SK-N-SH treated with all-trans-retinoic acid at 6 μM for 48 hours (cell line): ENCODE results near the gene UTS2R.

Experiments used
- ATAC-seq: fragments of 200-7000 bp; cut with Tn5 transposase; 3 replicates; pipeline ENCODE4 v1.9.1; 2020; ENCODE audit warnings: mild to moderate bottlenecking, moderate library complexity
- BACH2 ChIP-seq: fragments of 250-450 bp; sonication (Bioruptor Pico); IDR thresholded peaks from 2 replicates; pipeline ENCODE4 v1.9.0; 2021; ENCODE audit warnings: mild to moderate bottlenecking, borderline replicate concordance
- CSDC2 ChIP-seq: fragments of 250-450 bp; sonication (Bioruptor Pico); IDR thresholded peaks from 2 replicates; pipeline ENCODE4 v1.5.0; 2020; ENCODE audit warnings: mild to moderate bottlenecking, moderate library complexity
- CSRNP3 ChIP-seq: fragments of 250-450 bp; sonication (Bioruptor Pico); IDR thresholded peaks from 2 replicates; pipeline ENCODE4 v1.5.1; 2021; ENCODE audit warnings: mild to moderate bottlenecking, moderate library complexity
- ESRRG ChIP-seq: fragments of 250-450 bp; sonication (Bioruptor Pico); IDR thresholded peaks from 2 replicates; pipeline ENCODE4 v1.6.1; 2021; ENCODE audit warnings: mild to moderate bottlenecking
- GLIS3 ChIP-seq: fragments of 250-450 bp; sonication (Bioruptor Pico); IDR thresholded peaks from 2 replicates; pipeline ENCODE4 v1.5.0; 2020; ENCODE audit warnings: mild to moderate bottlenecking, moderate library complexity
- ISL1 ChIP-seq: fragments of 250-450 bp; sonication (Bioruptor Pico); IDR thresholded peaks from 2 replicates; pipeline ENCODE4 v2.1.2; 2022; ENCODE audit warnings: mild to moderate bottlenecking, moderate library complexity
- OSR1 ChIP-seq: fragments of 250-450 bp; sonication (Bioruptor Pico); IDR thresholded peaks from 2 replicates; pipeline ENCODE4 v1.8.0; 2022; ENCODE audit warnings: moderate library complexity, mild to moderate bottlenecking, inconsistent platforms
- PPARA ChIP-seq: fragments of 250-450 bp; sonication (Bioruptor Pico); IDR thresholded peaks from 2 replicates; pipeline ENCODE4 v1.5.0; 2020; ENCODE audit warnings: mild to moderate bottlenecking, borderline replicate concordance
- RARB ChIP-seq: fragments of 250-450 bp; sonication (Bioruptor Pico); IDR thresholded peaks from 2 replicates; pipeline ENCODE4 v1.8.0; 2021; ENCODE audit warnings: mild to moderate bottlenecking, moderate library complexity
- SNAI2 ChIP-seq: fragments of 250-450 bp; sonication (Bioruptor Pico); IDR thresholded peaks from 2 replicates; pipeline ENCODE4 v1.5.0; 2020; ENCODE audit warnings: mild to moderate bottlenecking, moderate library complexity
- TCF4 ChIP-seq: fragments of 250-450 bp; sonication (Bioruptor Pico); IDR thresholded peaks from 2 replicates; pipeline ENCODE4 v1.8.0; 2021; ENCODE audit warnings: mild to moderate bottlenecking, moderate library complexity, borderline replicate concordance
- ZC3H10 ChIP-seq: fragments of 250-450 bp; sonication (Bioruptor Pico); IDR thresholded peaks from 2 replicates; pipeline ENCODE4 v1.5.1; 2021; ENCODE audit warnings: mild to moderate bottlenecking, moderate library complexity
- ZFP3 ChIP-seq: fragments of 250-450 bp; sonication (Bioruptor Pico); IDR thresholded peaks from 2 replicates; pipeline ENCODE4 v1.5.0; 2020; ENCODE audit warnings: mild to moderate bottlenecking, moderate library complexity
- ZFP30 ChIP-seq: fragments of 450-650 bp; formaldehyde crosslinking; IDR thresholded peaks from 2 replicates; pipeline ENCODE4 v1.5.0; 2022; ENCODE audit warnings: mild to moderate bottlenecking, moderate library complexity
- ZNF565 ChIP-seq: fragments of 450-650 bp; formaldehyde crosslinking; conservative IDR thresholded peaks from 2 replicates; pipeline ENCODE4 v1.5.0; 2020; ENCODE audit warnings: low read depth, mild to moderate bottlenecking, moderate library complexity
- ZNF70 ChIP-seq: fragments of 450-650 bp; formaldehyde crosslinking; IDR thresholded peaks from 2 replicates; pipeline ENCODE4 v1.5.0; 2020; ENCODE audit warnings: mild to moderate bottlenecking, moderate library complexity
- ZNF8 ChIP-seq: fragments of 450-650 bp; formaldehyde crosslinking; IDR thresholded peaks from 2 replicates; pipeline ENCODE4 v1.5.0; 2020; ENCODE audit warnings: mild to moderate bottlenecking, moderate library complexity
- TF ChIP-seq, protein P1 (sequence below): fragments of 250-450 bp; sonication (Bioruptor Pico); IDR thresholded peaks from 2 replicates; pipeline ENCODE4 v1.8.0; 2020; ENCODE audit warnings: mild to moderate bottlenecking, moderate library complexity, borderline replicate concordance
- TF ChIP-seq, protein P2 (sequence below): fragments of 250-450 bp; sonication (Bioruptor Pico); IDR thresholded peaks from 2 replicates; pipeline ENCODE4 v1.5.1; 2020; ENCODE audit warnings: low read depth, mild to moderate bottlenecking, moderate library complexity
- TF ChIP-seq, protein P3 (sequence below): fragments of 250-450 bp; sonication (Bioruptor Pico); IDR thresholded peaks from 2 replicates; pipeline ENCODE4 v1.5.0; 2020; ENCODE audit warnings: mild to moderate bottlenecking, moderate library complexity

UTS2R gene

GRCh38 chr17:82407255-82407654 is 35.7 kb downstream of the UTS2R start (continued):
- TF ChIP-seq, protein P1, sequence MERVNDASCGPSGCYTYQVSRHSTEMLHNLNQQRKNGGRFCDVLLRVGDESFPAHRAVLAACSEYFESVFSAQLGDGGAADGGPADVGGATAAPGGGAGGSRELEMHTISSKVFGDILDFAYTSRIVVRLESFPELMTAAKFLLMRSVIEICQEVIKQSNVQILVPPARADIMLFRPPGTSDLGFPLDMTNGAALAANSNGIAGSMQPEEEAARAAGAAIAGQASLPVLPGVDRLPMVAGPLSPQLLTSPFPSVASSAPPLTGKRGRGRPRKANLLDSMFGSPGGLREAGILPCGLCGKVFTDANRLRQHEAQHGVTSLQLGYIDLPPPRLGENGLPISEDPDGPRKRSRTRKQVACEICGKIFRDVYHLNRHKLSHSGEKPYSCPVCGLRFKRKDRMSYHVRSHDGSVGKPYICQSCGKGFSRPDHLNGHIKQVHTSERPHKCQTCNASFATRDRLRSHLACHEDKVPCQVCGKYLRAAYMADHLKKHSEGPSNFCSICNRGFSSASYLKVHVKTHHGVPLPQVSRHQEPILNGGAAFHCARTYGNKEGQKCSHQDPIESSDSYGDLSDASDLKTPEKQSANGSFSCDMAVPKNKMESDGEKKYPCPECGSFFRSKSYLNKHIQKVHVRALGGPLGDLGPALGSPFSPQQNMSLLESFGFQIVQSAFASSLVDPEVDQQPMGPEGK (CRISPR knock-in tag), result no peak
- TF ChIP-seq GLIS3 (CRISPR knock-in tag) (no peak), TCF4 (CRISPR knock-in tag) (no peak), CSDC2 (CRISPR knock-in tag) (no peak), ZFP3 (CRISPR knock-in tag) (no peak), ZNF70 (CRISPR knock-in tag) (no peak), ESRRG (CRISPR knock-in tag) (no peak), RARB (CRISPR knock-in tag) (no peak), ZNF8 (no peak), OSR1 (CRISPR knock-in tag) (no peak), ZFP30 (CRISPR knock-in tag) (no peak), SNAI2 (no peak)
- TF ChIP-seq, protein P2, sequence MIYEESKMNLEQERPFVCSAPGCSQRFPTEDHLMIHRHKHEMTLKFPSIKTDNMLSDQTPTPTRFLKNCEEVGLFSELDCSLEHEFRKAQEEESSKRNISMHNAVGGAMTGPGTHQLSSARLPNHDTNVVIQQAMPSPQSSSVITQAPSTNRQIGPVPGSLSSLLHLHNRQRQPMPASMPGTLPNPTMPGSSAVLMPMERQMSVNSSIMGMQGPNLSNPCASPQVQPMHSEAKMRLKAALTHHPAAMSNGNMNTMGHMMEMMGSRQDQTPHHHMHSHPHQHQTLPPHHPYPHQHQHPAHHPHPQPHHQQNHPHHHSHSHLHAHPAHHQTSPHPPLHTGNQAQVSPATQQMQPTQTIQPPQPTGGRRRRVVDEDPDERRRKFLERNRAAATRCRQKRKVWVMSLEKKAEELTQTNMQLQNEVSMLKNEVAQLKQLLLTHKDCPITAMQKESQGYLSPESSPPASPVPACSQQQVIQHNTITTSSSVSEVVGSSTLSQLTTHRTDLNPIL (CRISPR knock-in tag), result no peak

DNA sequence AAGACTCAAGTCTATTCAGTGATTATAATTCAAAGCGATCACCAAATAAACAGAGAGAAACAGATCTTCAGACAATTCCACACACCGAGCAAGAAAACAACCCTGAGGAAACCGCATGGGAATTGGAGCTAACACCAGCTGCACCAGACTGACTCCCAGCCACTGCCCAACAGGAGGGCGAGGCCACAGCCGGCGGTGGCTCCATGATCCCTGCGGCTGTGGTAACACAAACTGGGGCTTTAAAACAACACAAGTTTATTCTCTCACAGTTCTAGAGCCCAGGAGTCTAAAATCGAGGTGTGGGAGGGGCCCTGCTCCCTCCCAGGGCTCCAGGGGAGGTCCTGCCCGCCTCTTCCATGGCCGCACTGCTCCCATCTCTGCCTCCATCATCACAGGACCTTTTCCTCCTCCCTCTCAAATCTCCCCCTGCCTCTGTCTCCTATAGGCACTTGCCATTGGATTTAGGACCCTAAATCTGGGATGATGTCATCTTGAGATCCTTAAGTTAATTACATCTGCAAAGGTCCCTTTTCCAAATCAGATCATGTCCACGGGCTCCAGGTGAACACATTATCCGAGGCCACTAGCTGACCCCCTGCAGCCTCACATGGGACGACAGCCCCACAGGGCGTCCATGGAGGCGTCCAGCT is 36.8 kb downstream of the UTS2R start:
- no peak for TF ChIP-seq ESRRG (CRISPR knock-in tag)
- TF ChIP-seq OSR1 (CRISPR knock-in tag), result no peak
- TF ChIP-seq CSDC2 (CRISPR knock-in tag), result no peak
- no peak for TF ChIP-seq GLIS3 (CRISPR knock-in tag)
- no peak for TF ChIP-seq CSRNP3 (CRISPR knock-in tag)
- TF ChIP-seq, protein P1 (CRISPR knock-in tag), result no peak
- no peak for TF ChIP-seq ZFP30 (CRISPR knock-in tag)
- no peak for TF ChIP-seq ZNF8
- no peak for ATAC-seq

DNA sequence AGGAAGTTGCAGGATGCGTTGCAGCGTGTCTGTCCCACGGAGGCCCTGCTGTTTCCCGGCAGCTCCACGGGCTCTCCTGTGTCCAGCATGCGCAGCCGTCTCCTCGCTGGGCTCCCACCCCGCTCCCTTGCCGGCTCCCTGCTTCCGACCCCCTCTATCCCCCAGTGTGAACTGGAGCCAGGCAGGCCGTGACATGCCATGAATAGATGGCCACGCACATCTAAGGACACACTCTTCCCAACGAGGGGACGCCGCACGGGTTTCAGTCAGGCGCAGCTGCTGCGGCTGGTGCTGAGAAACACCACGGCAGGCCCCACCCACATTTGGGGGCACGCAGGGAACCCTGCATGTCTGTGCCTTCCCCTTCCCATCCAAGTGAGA is 37.4 kb downstream of the UTS2R start:
- no peak for TF ChIP-seq GLIS3 (CRISPR knock-in tag)
- no peak for TF ChIP-seq ZNF70 (CRISPR knock-in tag)
- TF ChIP-seq, protein P2 (CRISPR knock-in tag), result no peak
- TF ChIP-seq ISL1, result no peak
- TF ChIP-seq TCF4 (CRISPR knock-in tag), result no peak
- TF ChIP-seq ZFP30 (CRISPR knock-in tag), result no peak
- TF ChIP-seq ESRRG (CRISPR knock-in tag), result no peak
- TF ChIP-seq CSRNP3 (CRISPR knock-in tag), result no peak
- TF ChIP-seq ZC3H10, result no peak
- TF ChIP-seq BACH2 (CRISPR knock-in tag), result no peak
- no peak for TF ChIP-seq ZNF565 (CRISPR knock-in tag)
- TF ChIP-seq, protein P1 (CRISPR knock-in tag), result no peak
- TF ChIP-seq CSDC2 (CRISPR knock-in tag), result no peak
- TF ChIP-seq, protein P3, sequence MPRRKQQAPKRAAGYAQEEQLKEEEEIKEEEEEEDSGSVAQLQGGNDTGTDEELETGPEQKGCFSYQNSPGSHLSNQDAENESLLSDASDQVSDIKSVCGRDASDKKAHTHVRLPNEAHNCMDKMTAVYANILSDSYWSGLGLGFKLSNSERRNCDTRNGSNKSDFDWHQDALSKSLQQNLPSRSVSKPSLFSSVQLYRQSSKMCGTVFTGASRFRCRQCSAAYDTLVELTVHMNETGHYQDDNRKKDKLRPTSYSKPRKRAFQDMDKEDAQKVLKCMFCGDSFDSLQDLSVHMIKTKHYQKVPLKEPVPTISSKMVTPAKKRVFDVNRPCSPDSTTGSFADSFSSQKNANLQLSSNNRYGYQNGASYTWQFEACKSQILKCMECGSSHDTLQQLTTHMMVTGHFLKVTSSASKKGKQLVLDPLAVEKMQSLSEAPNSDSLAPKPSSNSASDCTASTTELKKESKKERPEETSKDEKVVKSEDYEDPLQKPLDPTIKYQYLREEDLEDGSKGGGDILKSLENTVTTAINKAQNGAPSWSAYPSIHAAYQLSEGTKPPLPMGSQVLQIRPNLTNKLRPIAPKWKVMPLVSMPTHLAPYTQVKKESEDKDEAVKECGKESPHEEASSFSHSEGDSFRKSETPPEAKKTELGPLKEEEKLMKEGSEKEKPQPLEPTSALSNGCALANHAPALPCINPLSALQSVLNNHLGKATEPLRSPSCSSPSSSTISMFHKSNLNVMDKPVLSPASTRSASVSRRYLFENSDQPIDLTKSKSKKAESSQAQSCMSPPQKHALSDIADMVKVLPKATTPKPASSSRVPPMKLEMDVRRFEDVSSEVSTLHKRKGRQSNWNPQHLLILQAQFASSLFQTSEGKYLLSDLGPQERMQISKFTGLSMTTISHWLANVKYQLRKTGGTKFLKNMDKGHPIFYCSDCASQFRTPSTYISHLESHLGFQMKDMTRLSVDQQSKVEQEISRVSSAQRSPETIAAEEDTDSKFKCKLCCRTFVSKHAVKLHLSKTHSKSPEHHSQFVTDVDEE (CRISPR knock-in tag), result no peak
- no peak for TF ChIP-seq PPARA (CRISPR knock-in tag)
- no peak for ATAC-seq
